Measurements from ENCODE around the gene TMEM205.
"Not testable (repeated sequence)": the region's sequence is repeated elsewhere in the genome, so short reads cannot be mapped to it uniquely, and the experiment has no call there.

TMEM205 gene

GRCh38 chr19:11373166-11373884 lies 27.3 kb upstream of the TMEM205 start:
- no peak for DNase-seq (ENCODE audit: low read depth in 2 of 2)

GRCh38 chr19:11370744-11371143 lies 24.7 kb upstream of the TMEM205 start:
- no peak for DNase-seq (ENCODE audit: low read depth in 2 of 2)

GRCh38 chr19:11367528-11367927 lies 21.5 kb upstream of the TMEM205 start:
- DNase-seq (ENCODE audit: low read depth in 2 of 2) = no peak

GRCh38 chr19:11365557-11366117 lies 19.6 kb upstream of the TMEM205 start:
- no peak for DNase-seq (ENCODE audit: low read depth in 2 of 2)

GRCh38 chr19:11364935-11365334 lies 18.9 kb upstream of the TMEM205 start:
- no peak for DNase-seq (ENCODE audit: low read depth in 2 of 2)

GRCh38 chr19:11364296-11364904 lies 18.3 kb upstream of the TMEM205 start:
- DNase-seq (ENCODE audit: low read depth in 2 of 2) = no peak

- no peak for DNase-seq (ENCODE audit: low read depth in 2 of 2)
These were observed 17.8 kb upstream of the TMEM205 start for GRCh38 chr19:11363881-11364280.

- no peak for DNase-seq (ENCODE audit: low read depth in 2 of 2)
These were observed 16.0 kb upstream of the TMEM205 start for GRCh38 chr19:11361771-11362731.

- no peak for DNase-seq (ENCODE audit: low read depth in 2 of 2)
These were observed 15.1 kb upstream of the TMEM205 start for GRCh38 chr19:11361037-11361770.

- DNase-seq (ENCODE audit: low read depth in 2 of 2) = no peak
These were observed 13.4 kb upstream of the TMEM205 start for GRCh38 chr19:11359421-11359820.

GRCh38 chr19:11356676-11357550 lies 10.8 kb upstream of the TMEM205 start:
- no peak for DNase-seq (ENCODE audit: low read depth in 2 of 2)

- no peak for DNase-seq (ENCODE audit: low read depth in 2 of 2)
These were observed 10.0 kb upstream of the TMEM205 start for GRCh38 chr19:11356074-11356397.

- peak; percentile 65 to 77 for DNase-seq (ENCODE audit: low read depth in 2 of 2)
These were observed 9.3 kb upstream of the TMEM205 start, which contains the start of gene PLPPR2 for GRCh38 chr19:11355160-11356073. Gene PLPPR2 (plus strand): TSS chr19:11355432. CDS start chr19:11357674, 2,242 bp downstream.

GRCh38 chr19:11354102-11354501 lies 8.0 kb upstream of the TMEM205 start:
- not testable (repeated sequence) for DNase-seq (ENCODE audit: low read depth in 2 of 2)

- no peak for DNase-seq (ENCODE audit: low read depth in 2 of 2)
These were observed 3.1 kb upstream of the TMEM205 start for GRCh38 chr19:11349171-11349570.

- DNase-seq (ENCODE audit: low read depth in 2 of 2) = no peak
These were observed 1.5 kb upstream of the TMEM205 start for GRCh38 chr19:11347546-11348039.

- DNase-seq (ENCODE audit: low read depth in 2 of 2) = no peak
These were observed 805 bp downstream of the TMEM205 start for GRCh38 chr19:11345122-11345803.

- no peak for DNase-seq (ENCODE audit: low read depth in 2 of 2)
These were observed 3.6 kb downstream of the TMEM205 start for GRCh38 chr19:11342429-11342828.

- DNase-seq (ENCODE audit: low read depth in 2 of 2) = not testable (repeated sequence)
These were observed 6.0 kb downstream of the TMEM205 start for GRCh38 chr19:11340099-11340467.

Data from stimulated activated CD8-positive, alpha-beta memory T cell treated with anti-CD3 and anti-CD28 coated beads, Interleukin-15, amount 100 ng/mL, for 48 hours (primary cell).